SK-N-SH (cell line): ENCODE results near the gene PARD3B. TPM values are rescaled to one million over a fixed set of nuclear protein-coding genes. Genes with fewer than 3 reads are reported as not detected.

Source experiments
- CTCF ChIA-PET: fragments of 300-600, 350-600 bp; formaldehyde crosslinking; extraction: SDS; loops from one replicate; lab custom pipeline; 2021; lab: Yijun Ruan, JAX
- POLR2A ChIA-PET: fragments of 350-600 bp; sonication (Branson Sonifier 250); formaldehyde crosslinking; extraction: SDS; loops from one replicate; lab custom pipeline; 2020; ENCODE audit warnings: antibody characterized with exemption, inconsistent platforms; lab: Yijun Ruan, JAX
- DNase-seq: peaks from one replicate; pipeline ENCODE4 v3.0.0; 2012
- H2AFZ ChIP-seq: fragments of 200-600 bp; sonication (generic); 2 replicates; pipeline ENCODE4 v1.8.1; 2016; ENCODE audit warnings: antibody characterized with exemption, mild to moderate bottlenecking, low read depth
- H3F3A ChIP-seq: fragments of 200-600 bp; sonication (generic); replicated peaks from 2 replicates; pipeline ENCODE3; 2016; ENCODE audit warnings: antibody characterized with exemption, mild to moderate bottlenecking; ENCODE audit not compliant: insufficient read depth
- H3K27ac ChIP-seq, 2 experiments: fragments of 200-500 bp in 1 of 2; fragments of 200-600 bp in 1 of 2; sonication (Bioruptor generic) in 1 of 2; sonication (generic), shearing (Covaris generic) in 1 of 2; 2 replicates each; pipeline versions ENCODE4 v1.5.1 to v1.6.1; 2014 to 2016; ENCODE audit warnings: low read depth in 2 of 2, inconsistent platforms in 1 of 2, low read length in 1 of 2, mild to moderate bottlenecking in 1 of 2, mixed read lengths in 1 of 2
- H3K27me3 ChIP-seq: fragments of 200-600 bp; sonication (generic), shearing (Covaris generic); 2 replicates; pipeline ENCODE4 v1.6.1; 2016; ENCODE audit warnings: mixed run types; ENCODE audit not compliant: insufficient read depth
- H3K36me3 ChIP-seq, 2 experiments: fragments of 200-500 bp in 1 of 2; fragments of 200-600 bp in 1 of 2; sonication (Bioruptor generic) in 1 of 2; sonication (generic) in 1 of 2; replicated peaks in 1 of 2; 2 replicates each; pipeline versions ENCODE3 to v1.5.1; 2014 to 2016; ENCODE audit warnings: low read length in 1 of 2, mild to moderate bottlenecking in 1 of 2; ENCODE audit not compliant: insufficient read depth in 2 of 2, control insufficient read depth in 1 of 2
- H3K4me1 ChIP-seq, 2 experiments: fragments of 200-500 bp in 1 of 2; fragments of 200-600 bp in 1 of 2; sonication (Bioruptor generic) in 1 of 2; sonication (generic), shearing (Covaris generic) in 1 of 2; 2 replicates each; pipeline versions ENCODE4 v1.5.1 to v1.6.1; 2014 to 2016; ENCODE audit warnings: low read depth in 1 of 2, low read length in 1 of 2, mixed run types in 1 of 2; ENCODE audit not compliant: insufficient read depth in 2 of 2, control insufficient read depth in 1 of 2
- H3K4me2 ChIP-seq: fragments of 200-600 bp; sonication (generic), shearing (Covaris generic); 2 replicates; pipeline ENCODE4 v1.6.1; 2017; ENCODE audit warnings: mixed run types
- H3K4me3 ChIP-seq, 2 experiments: fragments of 200-500 bp in 1 of 2; fragments of 200-600 bp in 1 of 2; sonication (Bioruptor generic) in 1 of 2; sonication (generic), shearing (Covaris generic) in 1 of 2; 2 replicates each; pipeline versions ENCODE4 v1.5.1 to v1.8.1; 2014 to 2016; ENCODE audit warnings: low read depth in 2 of 2, inconsistent platforms in 1 of 2, low read length in 1 of 2, mild to moderate bottlenecking in 1 of 2, mixed read lengths in 1 of 2, moderate library complexity in 1 of 2
- H3K79me2 ChIP-seq: fragments of 200-600 bp; sonication (generic); 2 replicates; pipeline ENCODE4 v1.8.1; 2017; ENCODE audit warnings: mild to moderate bottlenecking; ENCODE audit not compliant: insufficient read depth
- H3K9ac ChIP-seq: fragments of 200-600 bp; sonication (generic); 2 replicates; pipeline ENCODE4 v1.6.1; 2017; ENCODE audit warnings: mixed run types
- H3K9me2 ChIP-seq: fragments of 200-600 bp; sonication (generic); 2 replicates; pipeline ENCODE4 v1.6.1; 2017; ENCODE audit warnings: mixed run types
- H3K9me3 ChIP-seq: fragments of 200-600 bp; sonication (generic); 2 replicates; pipeline ENCODE4 v1.6.1; 2017; ENCODE audit warnings: mixed run types, mild to moderate bottlenecking, moderate library complexity
- H4K20me1 ChIP-seq: fragments of 200-600 bp; sonication (generic); 2 replicates; pipeline ENCODE4 v1.6.1; 2017; ENCODE audit warnings: mild to moderate bottlenecking, mixed run types; ENCODE audit not compliant: insufficient read depth
- ELF1 ChIP-seq: IDR thresholded peaks from 2 replicates; pipeline ENCODE4 v1.4.0; 2012
- FOXJ3 ChIP-seq: sonication (generic); formaldehyde crosslinking; IDR thresholded peaks from 2 replicates; pipeline ENCODE4 v1.5.1; 2020; ENCODE audit warnings: mild to moderate bottlenecking, missing genetic modification reagents
- GABPA ChIP-seq: IDR thresholded peaks from 2 replicates; pipeline ENCODE4 v1.4.0; 2012; ENCODE audit warnings: low read depth, mild to moderate bottlenecking
- MEF2A ChIP-seq: IDR thresholded peaks from 2 replicates; pipeline ENCODE4 v1.4.0; 2012; ENCODE audit warnings: low read depth, borderline replicate concordance
- NFIC ChIP-seq: IDR thresholded peaks from 2 replicates; pipeline ENCODE4 v1.4.0; 2012; ENCODE audit warnings: borderline replicate concordance
- PBX3 ChIP-seq: IDR thresholded peaks from 2 replicates; pipeline ENCODE4; 2012
- RCOR1 ChIP-seq: fragments of 150-350 bp; IDR thresholded peaks from 2 replicates; pipeline ENCODE4 v1.6.1; 2017; ENCODE audit warnings: antibody characterized with exemption, low read length
- RFX5 ChIP-seq: IDR thresholded peaks from 2 replicates; pipeline ENCODE4 v1.6.1; 2012; ENCODE audit warnings: mild to moderate bottlenecking, improper control_type of control experiment, low read length
- RXRA ChIP-seq: IDR thresholded peaks from 2 replicates; pipeline ENCODE4 v1.4.0; 2012; ENCODE audit warnings: low read depth, mild to moderate bottlenecking, borderline replicate concordance
- SMC3 ChIP-seq: IDR thresholded peaks from 2 replicates; pipeline ENCODE4 v1.6.1; 2012; ENCODE audit warnings: low read depth, low read length, improper control_type of control experiment
- TEAD4 ChIP-seq: IDR thresholded peaks from 2 replicates; pipeline ENCODE4 v1.4.0; 2012; ENCODE audit warnings: mild to moderate bottlenecking, borderline replicate concordance; ENCODE audit not compliant: insufficient read depth
- ZBTB33 ChIP-seq: IDR thresholded peaks from 2 replicates; pipeline ENCODE4 v1.4.0; 2012; ENCODE audit warnings: low read depth, borderline replicate concordance
- WGBS: methylation state at CpG from one replicate; pipeline ENCODE4 v1.1.6; 2017; ENCODE audit warnings: low lambda C conversion rate; 5-methylcytosine and 5-hydroxymethylcytosine counted together
- polyA plus RNA-seq, 3 experiments: library from polyadenylated mRNA; depleted of rRNA; stranded (reverse); fragments of >200 nt; gene quantifications; 2 replicates each; pipeline ENCODE4 v1.2.3, GENCODE V29; 2012
- TF ChIP-seq, protein P1 (sequence below): IDR thresholded peaks from 2 replicates; pipeline ENCODE4 v1.4.0; 2012; ENCODE audit warnings: low read depth
- TF ChIP-seq, protein P2 (sequence below): IDR thresholded peaks from 2 replicates; pipeline ENCODE4 v1.4.0; 2012; ENCODE audit warnings: low read depth, borderline replicate concordance

Gene PARD3B
- polyA plus RNA-seq, 1 of the 3 experiments (the other 2 are of a cell fraction), result 0.87 TPM

DNA sequence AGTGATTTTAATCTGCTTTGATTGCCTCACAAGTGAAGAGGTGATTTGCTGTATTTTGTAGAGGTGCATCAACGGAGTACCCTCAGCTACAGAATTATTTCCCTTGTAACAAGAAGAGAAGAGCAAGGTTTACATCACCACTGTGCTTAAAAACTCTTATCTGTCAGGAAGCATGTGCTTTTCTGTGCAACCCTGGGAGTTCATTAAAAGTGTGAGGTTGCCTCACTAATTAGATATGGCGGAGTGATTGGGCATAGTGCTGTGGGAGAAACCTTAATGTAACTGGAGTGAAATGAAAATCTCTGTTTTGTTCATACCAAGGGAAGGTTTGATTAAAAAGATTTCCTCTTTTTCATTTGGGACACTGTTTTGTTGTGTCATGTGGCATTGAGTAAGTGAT lies 544.7 kb downstream of the PARD3B start:
- H3K27me3 ChIP-seq, result no peaks in the 10 kb centered on the region
- H3K9me2 ChIP-seq, result no peaks in the 10 kb centered on the region
- H3K27ac ChIP-seq, result no peak overlapping the region
- TF ChIP-seq NFIC (no peak), RFX5 (no peak), FOXJ3 (CRISPR knock-in tag) (no peak), RCOR1 (no peak), SMC3 (no peak), TEAD4 (no peak), PBX3 (no peak), ELF1 (no peak), MEF2A (no peak), GABPA (no peak), ZBTB33 (no peak)
- TF ChIP-seq, protein P1, sequence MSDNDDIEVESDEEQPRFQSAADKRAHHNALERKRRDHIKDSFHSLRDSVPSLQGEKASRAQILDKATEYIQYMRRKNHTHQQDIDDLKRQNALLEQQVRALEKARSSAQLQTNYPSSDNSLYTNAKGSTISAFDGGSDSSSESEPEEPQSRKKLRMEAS, result no peak
- TF ChIP-seq, protein P2, sequence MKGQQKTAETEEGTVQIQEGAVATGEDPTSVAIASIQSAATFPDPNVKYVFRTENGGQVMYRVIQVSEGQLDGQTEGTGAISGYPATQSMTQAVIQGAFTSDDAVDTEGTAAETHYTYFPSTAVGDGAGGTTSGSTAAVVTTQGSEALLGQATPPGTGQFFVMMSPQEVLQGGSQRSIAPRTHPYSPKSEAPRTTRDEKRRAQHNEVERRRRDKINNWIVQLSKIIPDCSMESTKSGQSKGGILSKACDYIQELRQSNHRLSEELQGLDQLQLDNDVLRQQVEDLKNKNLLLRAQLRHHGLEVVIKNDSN, result no peak
- no peaks in the 10 kb centered on the region for H3K36me3 ChIP-seq
- H3K4me3 ChIP-seq, result no peak overlapping the region
- H3K9me3 ChIP-seq, result no peaks in the 10 kb centered on the region
- DNase-seq, result no peak
- H3K9ac ChIP-seq, result no peak overlapping the region
- H3K4me2 ChIP-seq, result no peak overlapping the region
- POLR2A ChIA-PET, result no interaction called here
- no peaks in the 10 kb centered on the region for H3K79me2 ChIP-seq
- H3F3A ChIP-seq, result no peaks in the 10 kb centered on the region
- WGBS, result 83% methylated on average over 2 of the region's 2 CpGs
- H2AFZ ChIP-seq, result no peak overlapping the region
- CTCF ChIA-PET, result interaction anchor here (1.9 kb wide), 1 partner anchor 11 kb away, joined by 4 read pairs; no protein-coding TSS in a partner anchor
- H3K4me1 ChIP-seq, result peaks cover 0 to 4% of the 10 kb centered on the region in 2 experiments; a peak in 2 of 4 replicates
- no peaks in the 10 kb centered on the region for H4K20me1 ChIP-seq

DNA sequence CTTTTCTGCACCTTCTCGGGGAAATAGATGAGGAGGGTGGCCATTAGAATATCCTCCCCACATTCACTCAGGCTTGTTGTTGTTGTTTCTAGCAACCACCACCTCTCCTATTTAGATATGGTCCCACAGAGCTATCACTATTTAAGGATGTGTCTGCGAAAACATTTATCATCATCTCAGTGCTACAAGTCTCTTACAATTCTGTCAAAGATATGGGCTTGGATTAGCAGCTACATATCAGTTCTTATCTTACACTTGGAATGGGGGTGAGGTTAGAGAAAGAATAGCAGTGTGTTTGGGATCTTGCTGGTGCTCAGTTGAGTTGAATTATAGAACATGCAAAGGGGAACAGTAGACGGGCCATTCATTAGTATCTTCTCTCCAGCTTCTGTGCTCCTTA lies 546.1 kb downstream of the PARD3B start:
- CTCF ChIA-PET, result interaction anchor here (1.1 kb wide), 1 partner anchor 15 kb away, joined by 3 read pairs; no protein-coding TSS in a partner anchor
- TF ChIP-seq GABPA (no peak), RXRA (no peak), ZBTB33 (no peak)
- TF ChIP-seq, protein P1, result no peak

More for the DNA sequence above, 546.1 kb downstream of the PARD3B start:
- Histone ChIP-seq H3K9ac (no peak overlapping the region), H3K4me1 (peaks cover 0 to 4% of the 10 kb centered on the region in 2 experiments; a peak in 2 of 4 replicates), H3K9me3 (no peaks in the 10 kb centered on the region), H3K36me3 (no peaks in the 10 kb centered on the region), H3F3A (no peaks in the 10 kb centered on the region), H3K4me2 (no peak overlapping the region), H3K4me3 (no peak overlapping the region), H2AFZ (no peak overlapping the region), H3K9me2 (no peaks in the 10 kb centered on the region), H3K79me2 (no peaks in the 10 kb centered on the region), H3K27me3 (no peaks in the 10 kb centered on the region), H3K27ac (no peak overlapping the region), H4K20me1 (no peaks in the 10 kb centered on the region)
- 91% methylated on average over 3 of the region's 3 CpGs for WGBS
- DNase-seq, result no peak
- POLR2A ChIA-PET, result no interaction called here
